Measurements from ENCODE around the gene NOTCH2.

- TF ChIP-seq EZH2 (IDR thresholded peaks at IDR 0.05; ENCODE audit: low read length, unreplicated experiment) (no peak), CTCF (conservative IDR thresholded peaks at IDR 0.05; ENCODE audit: low read depth, low read length) (no peak)
Observed at GRCh38 chr1:119883826-119884225, 185.6 kb downstream of the NOTCH2 start.

Measured in PC-3 (cell line).